ENCODE results near the gene PAM16. TPM values are rescaled to one million over a fixed set of nuclear protein-coding genes. Genes with fewer than 3 reads are reported as not detected.

The PAM16 gene
- total and polyA plus RNA-seq, 9 of the 15 experiments (the other 6 are each of a cell fraction or from before 2014, with no cell fraction given), result 38.7 to 273 (median 79.3) TPM

DNA sequence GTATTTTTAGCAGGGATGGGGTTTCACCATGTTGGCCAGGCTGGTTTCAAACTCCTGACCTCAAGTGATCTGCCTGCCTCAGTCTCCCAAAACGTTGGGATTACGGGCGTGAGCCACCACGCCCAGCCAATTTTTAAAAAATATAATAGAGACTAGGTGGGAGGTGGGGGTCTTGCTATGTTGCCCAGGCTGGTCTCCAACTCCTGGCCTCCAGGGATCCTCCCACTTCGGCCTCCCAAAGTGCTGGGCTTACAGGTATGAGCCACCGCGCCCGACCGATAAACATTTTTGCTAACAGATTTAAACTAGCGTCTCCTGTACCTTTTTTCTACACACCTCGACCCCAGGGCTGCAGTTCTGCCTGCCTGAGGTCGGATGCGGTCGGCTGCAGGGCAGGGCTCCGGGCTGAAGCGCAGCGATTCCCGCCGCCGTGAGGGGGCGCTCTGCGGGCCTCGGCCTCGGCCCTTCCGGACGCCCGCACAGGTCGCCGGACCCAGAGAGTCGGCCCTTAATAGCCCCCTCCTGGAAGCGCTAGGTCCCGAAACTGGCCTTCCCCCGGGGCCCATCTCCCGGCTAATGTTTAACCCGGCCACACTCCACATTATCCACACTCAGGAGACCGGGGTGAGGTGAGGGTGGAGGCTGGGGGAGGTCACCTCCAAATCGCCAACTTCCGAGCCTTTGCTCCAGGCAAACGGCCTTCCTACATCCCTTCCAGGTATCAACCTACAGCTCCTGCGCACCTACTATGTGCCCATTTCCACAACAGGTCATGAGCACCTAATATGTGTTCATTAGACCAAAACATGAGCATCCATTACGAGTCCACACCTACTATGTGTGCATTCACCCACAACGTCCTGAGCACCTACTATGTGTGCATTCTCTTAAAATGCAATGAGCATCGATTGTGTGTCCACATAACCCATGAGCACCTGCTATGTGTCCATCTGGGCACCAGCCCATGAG is 37.3 kb downstream of the PAM16 start (continued):
- peak in 1 of 3 experiments; percentile 22 for TF ChIP-seq YY1 (IDR thresholded peaks at IDR 0.05; ENCODE audit: borderline replicate concordance in 1 of 3, control insufficient read depth in 1 of 3, extremely low read depth in 1 of 3, insufficient read depth in 3 of 3, insufficient read length in 1 of 3, insufficient replicate concordance in 2 of 3, low read depth in 1 of 3, low read length in 2 of 3)
- peak; percentile 99 for TF ChIP-seq ZKSCAN1 (IDR thresholded peaks at IDR 0.05; ENCODE audit: low read depth, low read length)
- TF ChIP-seq, protein P1, sequence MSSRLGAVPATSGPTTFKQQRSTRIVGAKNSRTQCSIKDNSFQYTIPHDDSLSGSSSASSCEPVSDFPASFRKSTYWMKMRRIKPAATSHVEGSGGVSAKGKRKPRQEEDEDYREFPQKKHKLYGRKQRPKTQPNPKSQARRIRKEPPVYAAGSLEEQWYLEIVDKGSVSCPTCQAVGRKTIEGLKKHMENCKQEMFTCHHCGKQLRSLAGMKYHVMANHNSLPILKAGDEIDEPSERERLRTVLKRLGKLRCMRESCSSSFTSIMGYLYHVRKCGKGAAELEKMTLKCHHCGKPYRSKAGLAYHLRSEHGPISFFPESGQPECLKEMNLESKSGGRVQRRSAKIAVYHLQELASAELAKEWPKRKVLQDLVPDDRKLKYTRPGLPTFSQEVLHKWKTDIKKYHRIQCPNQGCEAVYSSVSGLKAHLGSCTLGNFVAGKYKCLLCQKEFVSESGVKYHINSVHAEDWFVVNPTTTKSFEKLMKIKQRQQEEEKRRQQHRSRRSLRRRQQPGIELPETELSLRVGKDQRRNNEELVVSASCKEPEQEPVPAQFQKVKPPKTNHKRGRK (tag; IDR thresholded peaks at IDR 0.05), result no peak
- TF ChIP-seq SMC3 (conservative IDR thresholded peaks at IDR 0.05; ENCODE audit: insufficient read depth, low read depth, low read length), result 0 out of 2 replicates have a peak, but pooled peaks have one; percentile 5
- TF ChIP-seq, protein P2, sequence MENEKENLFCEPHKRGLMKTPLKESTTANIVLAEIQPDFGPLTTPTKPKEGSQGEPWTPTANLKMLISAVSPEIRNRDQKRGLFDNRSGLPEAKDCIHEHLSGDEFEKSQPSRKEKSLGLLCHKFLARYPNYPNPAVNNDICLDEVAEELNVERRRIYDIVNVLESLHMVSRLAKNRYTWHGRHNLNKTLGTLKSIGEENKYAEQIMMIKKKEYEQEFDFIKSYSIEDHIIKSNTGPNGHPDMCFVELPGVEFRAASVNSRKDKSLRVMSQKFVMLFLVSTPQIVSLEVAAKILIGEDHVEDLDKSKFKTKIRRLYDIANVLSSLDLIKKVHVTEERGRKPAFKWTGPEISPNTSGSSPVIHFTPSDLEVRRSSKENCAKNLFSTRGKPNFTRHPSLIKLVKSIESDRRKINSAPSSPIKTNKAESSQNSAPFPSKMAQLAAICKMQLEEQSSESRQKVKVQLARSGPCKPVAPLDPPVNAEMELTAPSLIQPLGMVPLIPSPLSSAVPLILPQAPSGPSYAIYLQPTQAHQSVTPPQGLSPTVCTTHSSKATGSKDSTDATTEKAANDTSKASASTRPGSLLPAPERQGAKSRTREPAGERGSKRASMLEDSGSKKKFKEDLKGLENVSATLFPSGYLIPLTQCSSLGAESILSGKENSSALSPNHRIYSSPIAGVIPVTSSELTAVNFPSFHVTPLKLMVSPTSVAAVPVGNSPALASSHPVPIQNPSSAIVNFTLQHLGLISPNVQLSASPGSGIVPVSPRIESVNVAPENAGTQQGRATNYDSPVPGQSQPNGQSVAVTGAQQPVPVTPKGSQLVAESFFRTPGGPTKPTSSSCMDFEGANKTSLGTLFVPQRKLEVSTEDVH (IDR thresholded peaks at IDR 0.05; ENCODE audit: low read depth, partially characterized antibody), result peak; percentile 64
- TF ChIP-seq JUNB (CRISPR knock-in tag; conservative IDR thresholded peaks at IDR 0.05), result no peak

All from K562 (cell line).